HG02759 (cell line): ENCODE data around the gene MUC5AC.
"Not testable (repeated sequence)": the region's sequence is repeated elsewhere in the genome, so short reads cannot be mapped to it uniquely, and the experiment has no call there.

Experiments
- ATAC-seq: cut with Tn5 transposase; IDR thresholded peaks from one replicate; pipeline ENCODE4 v1.9.1; 2021; ENCODE audit warnings: mild to moderate bottlenecking, moderate library complexity; ENCODE audit not compliant: unreplicated experiment

MUC5AC gene

GRCh38 chr11:1157645-1158591, at the start of gene MUC5AC:
MUC5AC (plus strand) TSS chr11:1157953; CDS start chr11:1158000, 47 bp downstream.
- no peak for ATAC-seq

GRCh38 chr11:1108246-1108900, 49.4 kb upstream of the MUC5AC start:
- no peak for ATAC-seq

GRCh38 chr11:1109101-1109917, 48.4 kb upstream of the MUC5AC start:
- ATAC-seq = no peak

- ATAC-seq = no peak
Measured at GRCh38 chr11:1109918-1110705, 47.6 kb upstream of the MUC5AC start.

- ATAC-seq = no peak
Measured at GRCh38 chr11:1111545-1112212, 46.1 kb upstream of the MUC5AC start.

- no peak for ATAC-seq
Measured at GRCh38 chr11:1112351-1113191, 45.2 kb upstream of the MUC5AC start.

GRCh38 chr11:1113405-1114201, 44.1 kb upstream of the MUC5AC start:
- no peak for ATAC-seq

- ATAC-seq = not testable (repeated sequence)
Measured at GRCh38 chr11:1115292-1115691, 42.5 kb upstream of the MUC5AC start.

- no peak for ATAC-seq
Measured at GRCh38 chr11:1116104-1116503, 41.6 kb upstream of the MUC5AC start.

GRCh38 chr11:1116666-1117390, 40.9 kb upstream of the MUC5AC start:
- ATAC-seq = no peak

- ATAC-seq = no peak
Measured at GRCh38 chr11:1117992-1118391, 39.8 kb upstream of the MUC5AC start.

- ATAC-seq = no peak
Measured at GRCh38 chr11:1118755-1119603, 38.8 kb upstream of the MUC5AC start.

- ATAC-seq = no peak
Measured at GRCh38 chr11:1119604-1120146, 38.1 kb upstream of the MUC5AC start.

GRCh38 chr11:1120532-1121330, 37.0 kb upstream of the MUC5AC start:
- no peak for ATAC-seq

- no peak for ATAC-seq
Measured at GRCh38 chr11:1121331-1121812, 36.4 kb upstream of the MUC5AC start.
